ENCODE results near the gene TPM2.

Gene TPM2

DNA sequence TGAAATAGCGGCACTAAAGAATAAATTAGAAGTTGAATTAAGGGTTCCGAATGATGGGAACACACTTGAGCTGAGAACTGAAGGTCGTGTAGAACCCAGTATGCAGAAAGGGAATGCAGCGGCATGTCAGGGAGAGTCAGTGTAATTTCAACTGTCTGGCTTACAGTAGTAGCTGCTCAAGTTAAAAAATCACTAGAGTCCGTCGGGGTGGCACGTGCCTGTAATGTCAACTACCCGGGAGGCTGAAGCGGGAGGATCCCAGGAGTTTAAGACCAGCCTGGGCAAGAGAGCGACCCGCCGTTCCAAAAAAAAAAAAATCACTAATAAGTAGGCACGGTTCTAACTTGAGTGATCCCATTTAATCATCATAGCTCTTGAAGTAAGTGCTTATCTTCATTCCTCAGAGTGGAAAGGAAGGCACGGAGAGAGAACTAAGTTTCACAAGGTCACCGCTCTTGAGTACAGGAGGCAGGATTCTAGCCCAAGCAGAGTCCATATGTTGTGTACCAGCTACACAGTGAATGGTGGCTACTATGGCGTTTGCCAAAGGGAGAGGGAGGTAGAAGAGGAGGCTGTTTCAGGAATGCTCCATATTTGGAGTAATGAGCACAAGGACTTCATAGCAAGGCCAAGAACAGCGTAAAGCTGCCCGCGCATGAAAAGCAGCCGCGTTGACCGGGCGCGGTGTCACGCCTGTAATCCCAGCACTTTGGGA is 32.7 kb downstream of the TPM2 start:
- peak overlapping the region; percentile 96 for H3K4me2 ChIP-seq (ENCODE audit: low read length)
- no peaks in the 10 kb centered on the region for H3K4me1 ChIP-seq
- peak overlapping the region; percentile 99 for H3K27ac ChIP-seq
- TF ChIP-seq, protein P1, sequence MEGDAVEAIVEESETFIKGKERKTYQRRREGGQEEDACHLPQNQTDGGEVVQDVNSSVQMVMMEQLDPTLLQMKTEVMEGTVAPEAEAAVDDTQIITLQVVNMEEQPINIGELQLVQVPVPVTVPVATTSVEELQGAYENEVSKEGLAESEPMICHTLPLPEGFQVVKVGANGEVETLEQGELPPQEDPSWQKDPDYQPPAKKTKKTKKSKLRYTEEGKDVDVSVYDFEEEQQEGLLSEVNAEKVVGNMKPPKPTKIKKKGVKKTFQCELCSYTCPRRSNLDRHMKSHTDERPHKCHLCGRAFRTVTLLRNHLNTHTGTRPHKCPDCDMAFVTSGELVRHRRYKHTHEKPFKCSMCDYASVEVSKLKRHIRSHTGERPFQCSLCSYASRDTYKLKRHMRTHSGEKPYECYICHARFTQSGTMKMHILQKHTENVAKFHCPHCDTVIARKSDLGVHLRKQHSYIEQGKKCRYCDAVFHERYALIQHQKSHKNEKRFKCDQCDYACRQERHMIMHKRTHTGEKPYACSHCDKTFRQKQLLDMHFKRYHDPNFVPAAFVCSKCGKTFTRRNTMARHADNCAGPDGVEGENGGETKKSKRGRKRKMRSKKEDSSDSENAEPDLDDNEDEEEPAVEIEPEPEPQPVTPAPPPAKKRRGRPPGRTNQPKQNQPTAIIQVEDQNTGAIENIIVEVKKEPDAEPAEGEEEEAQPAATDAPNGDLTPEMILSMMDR (IDR thresholded peaks at IDR 0.05): no peak
- no peaks in the 10 kb centered on the region for H3K36me3 ChIP-seq (ENCODE audit: control insufficient read depth, insufficient read depth, low read length)
- no peaks in the 10 kb centered on the region for H3K9me3 ChIP-seq (ENCODE audit: control insufficient read depth, low read length)
- peak overlapping the region; percentile 92 for H3K4me3 ChIP-seq (ENCODE audit: low read depth, low read length)
- peak overlapping the region; percentile 83 for H2AFZ ChIP-seq
- H3K9ac ChIP-seq: no peak overlapping the region
- H3K79me2 ChIP-seq: no peaks in the 10 kb centered on the region
- no peaks in the 10 kb centered on the region for H3K27me3 ChIP-seq (ENCODE audit: control insufficient read depth, insufficient read depth, low read length)

DNA sequence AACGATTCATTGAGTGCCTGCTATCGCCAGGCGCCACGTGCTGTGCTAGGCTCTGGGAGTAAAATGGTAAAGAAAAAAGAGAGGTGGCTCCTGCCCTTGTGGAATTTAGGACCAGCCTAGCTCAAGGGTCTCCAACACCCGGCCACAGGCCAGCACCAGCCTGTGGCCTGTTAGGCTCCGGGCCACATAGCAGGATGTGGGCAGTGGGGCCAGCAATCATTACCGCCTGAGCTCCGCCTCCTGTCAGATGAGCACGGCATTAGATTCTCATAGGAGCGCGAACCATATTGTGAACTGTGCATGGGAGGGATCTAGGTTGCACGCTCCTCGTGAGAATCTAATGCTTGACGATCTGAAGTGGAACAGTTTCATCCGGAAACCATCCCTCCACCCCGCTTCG is 33.4 kb downstream of the TPM2 start:
- Histone ChIP-seq H3K27me3 (ENCODE audit: control insufficient read depth, insufficient read depth, low read length) (no peaks in the 10 kb centered on the region), H3K9me3 (ENCODE audit: control insufficient read depth, low read length) (no peaks in the 10 kb centered on the region), H2AFZ (no peak overlapping the region), H3K4me1 (no peaks in the 10 kb centered on the region), H3K36me3 (ENCODE audit: control insufficient read depth, insufficient read depth, low read length) (no peaks in the 10 kb centered on the region), H3K4me3 (ENCODE audit: low read depth, low read length) (no peak overlapping the region), H3K27ac (no peak overlapping the region), H3K9ac (no peak overlapping the region), H3K4me2 (ENCODE audit: low read length) (no peak overlapping the region), H3K79me2 (no peaks in the 10 kb centered on the region)
- TF ChIP-seq, protein P1 (IDR thresholded peaks at IDR 0.05): no peak

DNA sequence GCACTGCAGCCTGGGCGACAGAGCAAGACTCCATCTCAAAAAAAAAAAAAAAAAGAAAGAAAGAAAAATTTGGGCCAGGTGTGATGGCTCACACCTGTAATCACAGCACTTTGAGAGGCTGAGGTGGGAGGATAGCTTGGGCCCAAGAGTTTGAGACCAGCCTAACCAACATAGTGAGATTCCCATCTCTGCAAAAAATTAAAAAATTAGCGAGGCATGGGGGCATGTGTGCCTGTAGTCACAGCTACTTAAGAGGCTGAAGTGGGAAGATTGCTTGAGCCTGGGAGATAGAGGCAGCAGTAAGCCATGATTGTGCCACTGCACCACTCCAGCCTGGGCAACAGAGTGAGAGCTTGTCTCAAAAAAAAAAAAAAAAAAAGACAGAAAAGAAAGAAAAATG is 36.1 kb downstream of the TPM2 start:
- Histone ChIP-seq H3K79me2 (no peaks in the 10 kb centered on the region), H3K27ac (no peak overlapping the region), H3K9me3 (ENCODE audit: control insufficient read depth, low read length) (no peaks in the 10 kb centered on the region), H3K4me1 (no peaks in the 10 kb centered on the region), H3K9ac (no peak overlapping the region), H3K27me3 (ENCODE audit: control insufficient read depth, insufficient read depth, low read length) (no peaks in the 10 kb centered on the region), H3K4me3 (ENCODE audit: low read depth, low read length) (no peak overlapping the region), H3K4me2 (ENCODE audit: low read length) (no peak overlapping the region), H2AFZ (no peak overlapping the region), H3K36me3 (ENCODE audit: control insufficient read depth, insufficient read depth, low read length) (no peaks in the 10 kb centered on the region)
- TF ChIP-seq, protein P1 (IDR thresholded peaks at IDR 0.05): no peak

DNA sequence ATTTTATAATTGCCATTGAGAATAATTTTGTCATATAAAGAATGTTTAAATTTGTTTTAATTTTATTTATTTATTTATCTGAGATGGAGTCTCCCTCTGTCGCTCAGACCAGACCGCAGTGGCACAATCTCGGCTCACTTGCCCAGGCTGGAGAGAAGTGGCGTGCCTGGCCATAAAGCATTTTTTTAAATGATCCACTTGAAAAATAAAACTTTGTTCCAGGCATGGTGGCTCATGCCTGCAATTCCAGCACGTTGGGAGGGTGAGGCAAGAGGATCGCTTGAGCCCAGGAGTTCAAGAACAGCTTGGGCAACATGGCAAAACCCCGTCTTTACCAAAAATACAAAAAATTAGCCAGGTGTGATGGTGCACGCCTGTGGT is 36.9 kb downstream of the TPM2 start:
- no peak overlapping the region for H3K27ac ChIP-seq
- TF ChIP-seq, protein P1 (IDR thresholded peaks at IDR 0.05): no peak
- no peaks in the 10 kb centered on the region for H3K27me3 ChIP-seq (ENCODE audit: control insufficient read depth, insufficient read depth, low read length)
- no peaks in the 10 kb centered on the region for H3K4me1 ChIP-seq
- H3K4me2 ChIP-seq (ENCODE audit: low read length): no peak overlapping the region
- no peaks in the 10 kb centered on the region for H3K36me3 ChIP-seq (ENCODE audit: control insufficient read depth, insufficient read depth, low read length)
- H3K9ac ChIP-seq: no peak overlapping the region
- H3K4me3 ChIP-seq (ENCODE audit: low read depth, low read length): no peak overlapping the region
- H3K9me3 ChIP-seq (ENCODE audit: control insufficient read depth, low read length): no peaks in the 10 kb centered on the region
- no peaks in the 10 kb centered on the region for H3K79me2 ChIP-seq
- H2AFZ ChIP-seq: no peak overlapping the region
